NCI-H2107 treated with DMSO at 0.1 percent for 48 hours (cell line): Measurements from ENCODE around the gene STAG2.

ENCODE experiments used
- DNase-seq: peaks from one replicate; lab custom pipeline; 2025; ENCODE audit not compliant: unreplicated experiment; lab: John Stamatoyannopoulos, UW

Gene STAG2

DNA sequence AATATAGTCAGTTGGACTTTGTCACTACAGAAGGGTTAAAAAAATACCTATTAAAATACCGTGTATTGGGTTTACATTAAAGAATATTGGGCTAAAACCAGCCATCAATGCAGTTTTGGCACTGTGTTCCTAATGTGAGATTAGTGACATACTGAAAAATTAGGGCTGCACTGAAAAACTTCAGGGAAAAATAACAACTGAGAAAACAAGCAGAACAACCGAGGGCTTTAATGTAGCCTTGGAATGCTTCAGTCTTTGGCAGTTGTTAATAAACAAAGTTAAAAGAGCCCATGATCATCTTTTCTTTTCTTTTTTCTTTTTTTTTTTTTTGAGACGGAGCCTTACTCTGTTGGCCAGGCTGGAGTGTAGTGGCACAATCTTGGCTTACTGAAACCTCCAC, 12.4 kb downstream of the STAG2 start:
- DNase-seq: no peak

DNA sequence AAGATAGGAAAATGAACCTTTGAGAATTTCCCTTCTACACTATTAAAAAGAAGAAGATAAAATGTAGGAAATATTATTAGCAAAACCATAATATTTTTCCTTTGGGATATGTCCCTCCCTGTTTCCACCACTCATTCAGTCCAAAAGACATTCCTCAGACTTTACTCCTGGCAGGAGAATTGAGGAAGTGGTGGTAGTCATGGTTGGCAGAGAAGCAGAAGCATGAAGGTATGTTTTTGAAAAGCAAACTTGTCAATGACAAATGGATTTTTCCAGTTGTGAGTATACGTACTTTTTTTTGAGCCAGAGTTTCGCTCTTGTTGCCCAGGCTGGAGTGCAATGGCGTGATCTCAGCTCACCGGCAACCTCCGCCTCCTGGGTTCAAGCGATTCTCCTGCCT, 13.7 kb downstream of the STAG2 start:
- DNase-seq: no peak

DNA sequence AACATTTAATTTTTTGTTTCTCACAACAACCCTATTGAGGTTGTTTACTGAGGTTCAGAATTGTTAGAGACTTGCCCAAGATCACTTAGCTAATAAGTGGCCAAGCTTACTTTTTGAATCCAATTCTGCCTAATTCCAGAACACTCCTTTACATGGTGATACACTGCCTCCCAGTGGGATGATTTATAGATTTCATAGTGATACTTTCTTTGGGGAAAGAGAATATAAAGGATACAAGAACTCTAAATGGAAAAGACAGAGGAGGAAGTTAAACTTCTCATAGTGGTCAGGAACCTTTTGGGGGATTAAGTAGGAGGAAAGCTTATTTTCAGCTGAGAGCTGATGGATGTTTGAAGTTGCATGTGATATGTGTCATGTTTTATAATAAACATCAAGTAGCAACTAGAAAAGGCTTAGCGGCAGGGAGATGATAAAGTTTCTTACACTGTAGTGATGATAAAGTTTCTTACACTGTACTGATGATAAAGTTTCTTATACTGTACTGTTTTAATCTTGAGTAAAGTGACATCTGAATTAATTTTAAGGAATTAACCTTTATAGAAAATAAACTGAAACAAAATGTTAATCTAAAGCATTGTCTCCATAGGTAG, 15.3 kb downstream of the STAG2 start:
- peak; percentile 18 for DNase-seq

DNA sequence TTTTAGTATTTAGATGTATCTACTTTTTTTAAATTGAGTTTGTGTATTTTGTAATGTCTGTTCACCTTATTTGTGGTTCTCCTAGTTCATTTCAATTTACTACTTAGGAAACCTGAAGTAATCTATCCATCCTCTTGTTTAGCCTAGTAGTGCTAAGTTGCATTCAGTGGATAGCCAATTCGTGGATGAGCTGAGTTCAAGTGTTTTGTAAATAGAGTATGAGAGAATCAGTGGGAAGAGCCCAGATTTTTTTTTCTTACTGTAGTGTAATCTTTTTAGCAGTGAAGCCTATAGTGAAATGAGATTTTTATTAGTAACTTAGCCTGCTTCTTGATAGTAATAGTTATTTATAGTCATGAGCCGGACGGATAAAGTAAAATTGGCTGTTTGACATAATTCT, 21.7 kb downstream of the STAG2 start:
- peak; percentile 44 for DNase-seq

DNA sequence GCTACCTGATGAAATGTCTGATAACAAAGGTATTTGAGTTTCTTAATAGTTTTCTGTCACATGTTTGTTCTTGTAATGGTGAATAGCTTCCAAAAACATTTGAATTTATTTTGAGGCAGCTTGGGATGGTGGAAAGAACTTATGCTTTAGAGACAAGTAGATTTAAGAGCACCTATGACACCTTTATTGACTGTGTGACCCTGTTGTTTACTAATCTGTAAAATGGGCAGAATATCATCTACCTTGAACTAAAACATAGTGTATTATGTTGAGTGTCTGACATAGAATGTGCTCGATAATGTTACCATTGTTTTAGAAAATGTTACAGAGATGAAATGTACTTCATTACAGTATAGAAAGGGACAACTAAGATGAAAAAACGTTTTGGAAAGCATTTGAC, 24.9 kb downstream of the STAG2 start:
- no peak for DNase-seq

DNA sequence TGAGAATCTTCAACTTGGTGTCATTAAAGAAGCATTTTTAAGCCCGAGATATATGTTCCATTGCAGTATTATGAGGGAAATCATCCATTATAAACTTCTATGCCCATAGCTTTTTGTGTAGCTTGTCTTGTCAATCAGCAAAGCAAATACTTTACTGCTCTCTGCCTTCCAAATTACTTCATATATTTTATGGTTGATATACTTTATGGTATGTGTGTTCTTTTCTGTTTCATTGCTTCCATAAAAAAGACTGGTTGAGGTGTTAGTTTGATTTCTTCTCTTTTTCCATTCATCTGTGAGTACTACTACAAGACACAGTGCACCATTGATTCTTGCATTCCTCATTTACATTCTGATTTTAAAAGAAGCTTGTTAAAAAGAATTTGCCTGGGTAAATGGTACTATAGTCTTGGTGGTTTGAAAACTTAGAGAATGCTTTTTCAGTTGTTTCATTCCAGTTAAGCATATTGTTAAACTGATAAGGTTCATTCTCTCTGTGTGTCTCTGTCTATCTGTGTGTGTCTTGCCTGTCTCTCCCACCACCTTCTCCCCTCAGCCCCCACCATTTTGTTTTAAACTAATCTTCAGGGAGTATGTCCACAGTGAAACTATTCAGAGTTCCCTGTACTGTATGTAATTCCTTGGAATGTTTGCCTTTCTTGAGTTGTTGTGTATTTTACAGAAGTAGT, 27.1 kb downstream of the STAG2 start:
- no peak for DNase-seq

DNA sequence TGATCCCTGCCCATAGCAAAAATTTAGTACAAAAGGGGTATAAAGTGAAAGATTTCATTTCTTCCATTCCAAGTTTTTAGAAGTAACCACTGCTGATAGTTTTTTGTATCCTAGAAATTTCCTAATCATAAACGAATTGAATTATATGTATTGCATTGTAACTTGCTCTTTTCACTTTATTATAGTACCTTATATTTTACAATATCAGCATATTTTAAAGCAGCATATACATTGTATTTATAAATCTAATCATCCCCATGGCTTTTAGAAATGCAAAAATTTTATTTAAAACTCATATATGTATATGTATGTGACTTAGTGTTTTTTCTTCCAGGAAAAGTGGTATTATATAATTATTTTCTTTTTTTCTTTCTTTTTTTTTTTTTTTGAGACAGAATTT, 27.7 kb downstream of the STAG2 start:
- DNase-seq: no peak

DNA sequence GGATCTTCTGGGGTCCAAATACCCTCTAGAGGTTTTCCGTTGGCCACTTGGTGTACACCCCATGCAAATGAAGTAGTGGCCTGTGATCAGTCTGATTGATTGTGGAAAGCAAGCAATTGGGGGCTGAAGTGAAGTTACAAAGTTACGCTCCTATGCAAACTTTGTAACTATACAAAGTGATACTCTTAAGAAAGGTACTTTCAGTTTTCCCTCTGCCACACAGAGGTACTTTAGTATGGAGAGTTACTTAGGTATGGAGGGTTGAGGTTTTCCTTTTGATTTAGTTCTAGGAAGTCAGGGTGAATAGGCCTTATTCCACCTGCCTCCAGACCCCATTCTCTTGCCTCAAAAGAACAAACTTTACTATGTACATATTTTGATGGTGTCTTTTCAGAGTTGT, 28.7 kb downstream of the STAG2 start:
- no peak for DNase-seq

DNA sequence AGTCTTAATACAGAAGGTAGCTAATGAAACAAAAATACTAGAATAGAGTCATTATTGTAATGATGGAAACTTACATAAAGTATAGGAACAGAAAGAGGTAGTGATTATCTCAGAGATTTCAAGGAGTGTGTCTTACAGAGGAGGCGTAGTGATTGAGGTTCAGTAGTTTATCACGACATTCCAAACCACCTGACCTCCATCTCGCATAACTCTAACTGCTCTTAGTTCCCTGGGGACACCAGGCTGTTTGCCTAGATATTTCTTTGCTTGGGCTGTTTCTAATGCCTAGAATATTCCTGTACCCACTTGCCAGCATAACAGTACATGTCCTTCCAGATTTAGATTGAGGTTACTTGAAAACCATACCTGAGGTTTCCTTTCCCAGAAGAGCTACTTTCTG, 29.1 kb downstream of the STAG2 start:
- no peak for DNase-seq

DNA sequence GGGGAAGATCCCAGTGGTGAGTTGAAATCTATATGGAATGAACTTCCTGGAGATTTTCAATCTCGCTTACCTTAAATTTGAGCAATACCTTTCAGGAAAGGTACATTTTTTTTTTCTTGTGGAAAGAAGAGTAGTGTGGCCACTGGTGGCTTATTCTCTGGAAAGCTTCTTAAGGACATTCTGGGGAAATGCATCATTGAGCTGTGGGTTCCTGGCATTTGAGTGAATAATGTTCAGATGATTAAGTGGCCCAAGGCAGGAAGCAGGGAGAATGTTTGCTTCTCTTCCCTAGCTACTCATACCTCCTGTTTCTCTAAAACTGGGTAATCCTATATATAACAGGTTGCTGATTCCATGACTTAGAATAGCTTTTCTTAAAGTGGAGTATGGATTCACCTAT, 31.8 kb downstream of the STAG2 start:
- no peak for DNase-seq

DNA sequence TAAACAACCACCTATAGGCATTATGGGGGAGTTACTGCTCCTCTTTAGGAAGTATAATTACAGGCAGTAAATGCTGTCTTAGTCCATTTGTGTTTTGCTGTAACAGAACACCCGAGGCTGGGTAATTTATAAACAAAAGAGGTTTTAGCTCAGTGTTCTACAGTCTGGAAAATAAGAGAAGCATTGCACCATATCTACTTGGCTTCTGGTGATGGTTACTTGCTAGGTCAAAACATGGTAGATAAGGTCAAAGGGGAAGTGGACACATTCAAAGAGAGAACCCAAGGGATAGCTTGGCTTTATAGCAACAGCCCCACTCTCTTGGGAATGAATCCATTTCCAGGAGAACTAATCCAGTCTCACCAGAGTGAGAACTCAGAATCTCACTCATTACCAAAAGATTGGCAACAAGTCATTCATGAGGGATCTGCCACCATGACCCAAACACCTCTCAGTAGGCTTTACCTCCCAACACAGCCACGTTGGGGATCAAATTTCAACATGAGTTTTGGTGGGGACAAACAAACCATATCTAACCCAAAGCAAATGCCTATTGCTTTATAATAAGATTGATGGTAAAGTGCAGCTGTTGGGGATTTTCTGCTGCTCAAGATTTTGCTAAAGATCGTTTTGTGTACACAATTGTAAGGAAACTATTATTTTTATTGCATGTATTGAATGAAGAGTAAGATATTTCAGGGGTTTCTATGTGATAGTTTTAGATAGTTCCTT, 32.6 kb downstream of the STAG2 start:
- no peak for DNase-seq

DNA sequence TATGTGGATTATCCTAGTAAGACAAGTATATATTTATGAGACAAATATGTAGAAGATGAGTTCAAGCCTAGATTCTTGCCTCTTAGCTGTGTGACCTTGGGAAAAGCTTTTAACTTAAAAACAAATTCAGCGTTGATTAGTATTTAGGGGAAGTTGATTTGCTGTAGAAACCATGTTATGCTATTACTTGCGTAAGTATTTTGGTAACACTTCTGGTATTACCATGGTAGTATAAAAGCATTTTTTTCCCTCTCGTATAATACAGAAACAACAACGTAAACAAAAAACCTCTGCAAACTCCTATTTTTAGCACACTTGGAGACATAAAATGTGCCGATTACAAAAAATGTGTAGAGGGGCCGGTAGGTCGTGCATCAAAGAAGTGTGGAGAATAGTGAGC, 33.2 kb downstream of the STAG2 start:
- no peak for DNase-seq

DNA sequence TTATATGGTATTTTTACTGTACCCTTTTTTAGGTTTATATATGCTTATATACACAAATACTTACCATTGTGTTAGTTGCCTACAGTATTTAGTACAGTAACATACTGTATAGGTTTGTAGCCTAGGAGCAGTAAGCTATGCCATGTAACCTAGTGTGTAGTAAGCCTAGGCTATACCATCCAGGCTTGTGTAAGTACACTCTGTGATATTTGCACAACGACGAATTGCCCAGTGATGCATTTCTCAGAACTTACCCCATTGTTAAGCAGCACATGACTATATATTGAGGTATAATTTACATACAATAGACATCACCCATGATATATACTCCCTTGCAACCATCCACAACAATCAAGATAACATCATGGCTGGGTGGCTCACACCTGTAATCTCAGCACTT, 40.1 kb downstream of the STAG2 start:
- no peak for DNase-seq

DNA sequence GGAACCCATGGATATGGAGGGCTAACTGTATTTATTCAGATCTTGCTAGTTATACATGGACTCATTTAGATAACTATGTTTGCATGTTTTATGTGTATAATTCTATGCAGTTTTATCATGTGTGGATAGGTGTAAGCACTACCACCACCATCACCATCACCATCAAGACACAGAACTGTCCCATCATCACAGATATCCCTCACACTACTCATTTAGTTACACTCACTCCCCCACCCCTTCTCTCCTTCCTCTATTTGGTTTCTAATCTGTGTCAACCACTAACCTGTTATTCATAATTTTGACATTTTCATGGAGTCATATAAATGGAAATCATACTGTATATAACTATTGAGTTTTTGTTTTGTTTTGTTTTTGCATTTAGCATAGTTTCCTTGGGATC, 43.7 kb downstream of the STAG2 start:
- no peak for DNase-seq

DNA sequence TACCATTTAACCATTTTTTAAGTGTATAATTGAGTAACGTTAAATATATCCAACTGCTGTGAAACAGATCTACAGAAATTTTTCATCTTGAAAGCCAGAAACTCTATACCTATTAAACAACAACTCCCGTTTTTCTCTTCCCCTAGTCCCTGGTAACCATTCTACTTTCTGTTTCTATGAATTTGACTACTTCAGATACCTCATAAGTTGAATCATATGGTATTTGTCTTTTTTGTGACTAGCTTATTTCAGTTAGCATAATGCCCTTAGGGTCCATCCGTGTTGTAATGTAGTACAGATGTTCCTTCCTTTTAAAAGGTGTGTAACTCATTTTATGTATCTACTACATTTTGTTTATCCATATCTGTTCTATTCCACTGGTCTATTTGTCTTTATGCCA, 48.7 kb downstream of the STAG2 start:
- no peak for DNase-seq

DNA sequence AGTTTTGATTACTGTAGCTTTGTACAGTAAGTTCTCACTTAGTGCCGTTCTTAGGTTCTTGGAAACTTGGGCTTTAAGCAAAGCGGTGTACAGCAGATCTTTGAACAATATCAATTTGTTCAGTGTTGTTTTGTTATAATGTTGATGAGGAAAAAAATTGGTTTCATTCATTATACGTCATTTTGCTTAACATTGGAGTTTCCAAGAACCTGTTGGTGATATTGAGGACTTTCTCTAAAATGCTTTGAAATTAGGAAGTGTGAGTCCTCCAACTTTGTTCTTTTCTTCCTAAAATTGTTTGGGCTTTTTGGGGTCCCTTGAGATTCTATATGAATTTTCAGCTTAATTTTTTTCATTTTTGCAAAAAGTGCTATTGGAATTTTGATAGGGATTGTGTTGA, 49.1 kb downstream of the STAG2 start:
- DNase-seq: no peak

DNA sequence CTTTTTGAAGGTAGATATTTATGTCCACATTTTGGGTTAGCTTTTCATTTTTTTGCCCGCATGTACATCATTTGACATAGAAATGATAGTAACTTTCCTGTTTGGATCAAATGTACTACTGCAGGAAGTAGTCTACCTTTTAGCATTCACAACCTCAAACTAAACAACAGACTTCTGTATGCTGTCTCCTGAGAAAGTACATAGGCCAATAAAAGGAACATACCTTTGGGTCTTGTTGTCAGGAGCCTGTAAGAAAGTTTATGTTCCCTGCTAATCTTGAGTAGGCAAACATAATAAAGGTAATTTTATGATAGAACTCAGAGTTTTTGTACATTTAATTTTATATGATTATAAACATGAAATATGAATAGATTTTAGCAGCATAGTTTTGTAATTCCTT, 54.2 kb downstream of the STAG2 start:
- no peak for DNase-seq

DNA sequence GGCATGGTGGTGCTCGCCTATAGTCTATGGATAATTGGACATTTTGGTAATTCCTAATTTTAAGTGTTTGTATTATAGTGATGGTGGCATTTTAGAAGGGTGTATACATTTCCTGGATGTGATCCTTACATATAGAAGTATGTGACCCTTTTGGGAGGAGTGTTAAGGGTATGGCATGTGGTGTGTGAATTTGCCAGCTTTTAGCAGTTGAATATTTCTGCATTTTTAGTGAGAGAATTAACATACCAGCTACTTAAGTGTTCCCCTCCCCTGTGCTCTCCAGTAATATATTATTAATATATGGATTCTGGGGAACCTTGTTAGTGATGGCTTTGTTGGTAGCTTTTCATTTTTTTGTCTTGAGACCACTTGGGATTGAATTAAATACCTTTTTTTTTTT, 55.3 kb downstream of the STAG2 start:
- no peak for DNase-seq

DNA sequence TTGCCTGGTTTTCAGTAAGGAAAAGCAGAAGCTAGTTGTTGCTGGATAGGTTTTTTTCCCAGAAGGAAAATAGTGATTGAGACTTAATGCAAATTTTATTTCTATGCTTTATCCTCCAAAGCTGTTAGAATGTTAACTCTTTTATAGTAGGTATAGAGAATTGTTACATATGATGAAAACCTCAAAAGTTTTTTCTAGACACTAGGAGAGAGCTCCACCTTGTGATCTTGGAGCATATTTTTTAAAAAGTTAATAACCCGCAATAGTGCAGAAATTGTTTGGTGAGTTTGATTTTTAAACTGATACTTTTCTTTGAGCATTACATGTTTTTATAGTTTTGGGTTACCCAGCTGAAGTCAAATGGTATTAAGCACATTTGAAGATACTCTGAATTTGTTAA, 56.5 kb downstream of the STAG2 start:
- no peak for DNase-seq

DNA sequence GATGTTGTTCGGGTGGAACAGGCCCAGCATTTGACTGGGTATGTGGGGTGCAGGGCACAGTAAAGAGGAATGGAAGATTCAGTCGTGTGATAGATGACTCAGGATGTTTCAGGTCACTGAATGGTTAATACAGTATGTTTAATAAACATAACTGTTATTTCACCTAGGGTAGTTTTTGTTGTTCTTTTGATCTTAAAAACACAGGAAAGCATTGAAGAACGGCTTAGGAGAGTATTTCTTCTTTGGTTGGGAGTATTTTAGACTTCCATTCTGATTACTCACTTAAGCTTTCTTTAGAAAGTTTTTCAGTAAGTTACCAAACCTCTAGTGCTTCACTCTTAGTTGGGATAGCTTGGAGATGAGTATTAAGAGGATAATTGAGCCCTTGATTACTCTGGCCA, 62.3 kb downstream of the STAG2 start:
- no peak for DNase-seq

DNA sequence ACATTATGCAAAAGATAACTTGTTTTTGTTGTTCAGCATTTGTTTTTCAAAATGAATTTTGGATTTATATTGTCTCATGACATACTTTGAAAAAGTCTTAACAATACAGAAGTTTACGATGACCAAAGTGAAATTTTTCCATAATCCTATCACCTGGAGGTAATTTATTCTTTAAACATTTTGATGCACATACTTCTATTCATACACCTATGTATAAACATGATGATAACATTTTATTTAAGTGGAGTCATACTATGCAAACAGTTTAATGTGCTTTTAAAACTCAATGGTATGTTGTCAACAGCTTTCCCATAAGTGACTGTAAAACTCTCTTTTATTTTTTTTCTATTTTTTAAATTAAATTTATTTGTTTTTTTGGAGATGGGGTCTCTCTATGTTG, 65.0 kb downstream of the STAG2 start:
- no peak for DNase-seq

DNA sequence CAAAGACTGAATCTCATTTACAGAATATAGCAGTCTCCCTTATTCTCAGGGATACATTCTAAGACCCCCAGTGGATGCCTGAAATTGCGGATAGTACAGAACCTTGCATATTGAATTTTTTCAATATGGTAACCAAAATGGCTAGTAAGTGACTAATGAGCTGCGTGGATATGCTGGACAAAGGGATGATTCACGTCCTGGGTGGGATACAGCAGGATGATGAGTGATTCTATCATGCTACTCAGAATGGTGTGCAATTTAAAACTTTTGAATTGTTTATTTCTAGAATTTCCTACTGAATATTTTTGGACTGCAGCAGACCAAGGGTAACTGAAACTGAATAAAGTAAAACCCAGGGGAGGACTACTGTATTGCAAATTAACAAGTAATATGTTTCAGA, 66.7 kb downstream of the STAG2 start:
- DNase-seq: no peak

DNA sequence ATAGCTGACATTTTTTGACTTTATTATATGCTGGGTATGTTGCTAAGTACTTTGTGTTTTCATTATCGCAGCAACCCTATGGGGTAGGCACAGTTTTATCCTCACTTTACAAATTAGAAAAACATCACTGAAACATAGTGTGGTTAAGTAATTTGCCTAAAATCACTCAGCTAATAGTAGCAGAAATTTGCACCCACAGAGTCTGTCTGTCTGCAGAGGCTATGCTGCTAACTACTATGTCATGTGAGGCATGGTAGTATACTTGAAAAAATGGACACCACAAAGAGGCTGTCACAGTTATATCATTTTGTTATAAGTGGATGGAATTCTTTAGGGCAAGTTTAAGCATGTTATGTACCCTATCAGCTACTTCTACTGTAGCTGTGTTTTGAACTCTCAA, 69.0 kb downstream of the STAG2 start:
- DNase-seq: no peak
